NB4 (cell line): ENCODE measurements around the gene LVRN.

Experiments
- DNase-seq: peaks from one replicate; pipeline ENCODE4 v3.0.0; 2010; ENCODE audit warnings: low read depth
- H3K4me3 ChIP-seq: one replicate; pipeline ENCODE4 v1.5.1; 2011; ENCODE audit warnings: mild to moderate bottlenecking, low read depth, low read length, moderate library complexity
- MYC ChIP-seq: IDR thresholded peaks from 2 replicates; pipeline ENCODE4 v1.6.1; 2011; ENCODE audit warnings: low read depth, low read length
- POLR2A ChIP-seq: IDR thresholded peaks from 2 replicates; pipeline ENCODE4 v1.6.1; 2011; ENCODE audit warnings: mild to moderate bottlenecking; ENCODE audit not compliant: insufficient read length; ENCODE audit errors: extremely low read depth
- TF ChIP-seq, protein P1 (sequence below): IDR thresholded peaks from 2 replicates; pipeline ENCODE4 v1.6.1; 2011; ENCODE audit warnings: low read depth, low read length
- TF ChIP-seq, protein P2 (sequence below): IDR thresholded peaks from one replicate; pipeline ENCODE4 v1.5.1; 2012; ENCODE audit warnings: low read depth, low read length

The LVRN gene

DNA sequence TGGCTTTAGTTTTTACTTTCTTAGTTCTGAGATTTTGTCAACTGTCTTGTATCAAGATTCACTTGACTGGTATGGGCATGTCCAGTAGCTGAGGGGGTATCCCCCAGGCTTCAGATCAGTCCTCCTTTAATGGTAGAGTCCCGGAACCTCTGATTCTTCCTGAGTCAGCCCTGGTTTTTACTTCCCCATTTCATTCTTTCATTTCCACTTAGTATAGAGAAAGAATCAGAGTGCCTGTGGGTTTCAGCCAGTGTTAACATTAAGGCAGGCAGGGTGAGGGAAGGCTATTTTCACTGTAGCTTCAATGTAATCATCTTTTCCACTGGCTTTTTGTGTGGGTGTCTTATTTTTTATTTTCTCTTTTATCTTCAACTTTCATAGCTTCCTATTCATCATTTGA lies 114.2 kb downstream of the LVRN start:
- H3K4me3 ChIP-seq: no peak overlapping the region
- peak; percentile 54 for DNase-seq
- TF ChIP-seq, protein P1, sequence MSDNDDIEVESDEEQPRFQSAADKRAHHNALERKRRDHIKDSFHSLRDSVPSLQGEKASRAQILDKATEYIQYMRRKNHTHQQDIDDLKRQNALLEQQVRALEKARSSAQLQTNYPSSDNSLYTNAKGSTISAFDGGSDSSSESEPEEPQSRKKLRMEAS: no peak
- TF ChIP-seq, protein P2, sequence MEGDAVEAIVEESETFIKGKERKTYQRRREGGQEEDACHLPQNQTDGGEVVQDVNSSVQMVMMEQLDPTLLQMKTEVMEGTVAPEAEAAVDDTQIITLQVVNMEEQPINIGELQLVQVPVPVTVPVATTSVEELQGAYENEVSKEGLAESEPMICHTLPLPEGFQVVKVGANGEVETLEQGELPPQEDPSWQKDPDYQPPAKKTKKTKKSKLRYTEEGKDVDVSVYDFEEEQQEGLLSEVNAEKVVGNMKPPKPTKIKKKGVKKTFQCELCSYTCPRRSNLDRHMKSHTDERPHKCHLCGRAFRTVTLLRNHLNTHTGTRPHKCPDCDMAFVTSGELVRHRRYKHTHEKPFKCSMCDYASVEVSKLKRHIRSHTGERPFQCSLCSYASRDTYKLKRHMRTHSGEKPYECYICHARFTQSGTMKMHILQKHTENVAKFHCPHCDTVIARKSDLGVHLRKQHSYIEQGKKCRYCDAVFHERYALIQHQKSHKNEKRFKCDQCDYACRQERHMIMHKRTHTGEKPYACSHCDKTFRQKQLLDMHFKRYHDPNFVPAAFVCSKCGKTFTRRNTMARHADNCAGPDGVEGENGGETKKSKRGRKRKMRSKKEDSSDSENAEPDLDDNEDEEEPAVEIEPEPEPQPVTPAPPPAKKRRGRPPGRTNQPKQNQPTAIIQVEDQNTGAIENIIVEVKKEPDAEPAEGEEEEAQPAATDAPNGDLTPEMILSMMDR: no peak
- no peak for TF ChIP-seq MYC
- no peak for TF ChIP-seq POLR2A
